Amniotic stem cell (primary cell): Measurements from ENCODE around the gene SNX8.
"Not testable (repeated sequence)": the region's sequence is repeated elsewhere in the genome, so short reads cannot be mapped to it uniquely, and the experiment has no call there.

Source experiments
- DNase-seq: peaks from one replicate; lab custom pipeline; 2025; lab: John Stamatoyannopoulos, UW

SNX8 gene

DNA sequence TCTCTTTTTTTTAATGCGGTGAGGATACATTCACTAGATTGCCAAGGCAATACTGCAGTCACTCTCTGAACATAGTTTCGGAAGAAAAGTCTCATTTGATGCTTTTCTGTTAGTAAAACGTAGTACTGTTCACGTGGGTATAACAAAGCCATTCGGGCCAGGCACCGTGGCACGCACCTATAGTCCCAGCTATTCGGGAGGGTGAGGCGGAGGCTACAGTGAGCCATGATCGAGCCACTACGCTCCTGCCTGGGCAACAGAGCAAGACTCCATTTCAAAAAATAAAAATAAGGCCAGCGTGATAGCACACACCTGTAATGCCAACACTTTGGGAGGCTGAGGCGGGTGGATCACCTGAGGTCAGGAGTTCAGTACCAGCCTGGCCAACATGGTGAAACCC is 24.6 kb downstream of the SNX8 start:
- no peak for DNase-seq

DNA sequence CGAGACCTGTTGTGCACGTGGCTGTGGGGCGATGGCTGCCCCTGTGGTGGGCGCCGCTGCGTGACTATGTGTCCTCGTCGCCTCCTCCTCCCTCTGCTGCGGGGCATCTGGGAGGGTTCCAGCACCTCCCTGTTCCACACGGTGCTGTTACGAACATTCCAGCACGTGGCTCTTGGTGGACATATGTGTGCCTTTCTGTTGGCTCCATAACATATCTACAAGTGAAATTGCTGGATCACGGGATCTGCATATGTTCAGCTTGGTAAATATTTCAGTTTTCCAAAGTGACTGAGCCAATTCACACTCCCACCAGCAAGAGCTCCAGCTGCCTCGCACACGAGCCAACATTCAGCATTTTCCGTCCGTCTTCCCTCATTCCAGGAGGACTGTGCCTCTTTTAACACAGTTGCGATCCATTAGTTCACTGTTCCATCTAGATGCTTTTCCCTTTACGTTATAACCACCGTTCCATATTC is 25.1 kb downstream of the SNX8 start:
- no peak for DNase-seq

DNA sequence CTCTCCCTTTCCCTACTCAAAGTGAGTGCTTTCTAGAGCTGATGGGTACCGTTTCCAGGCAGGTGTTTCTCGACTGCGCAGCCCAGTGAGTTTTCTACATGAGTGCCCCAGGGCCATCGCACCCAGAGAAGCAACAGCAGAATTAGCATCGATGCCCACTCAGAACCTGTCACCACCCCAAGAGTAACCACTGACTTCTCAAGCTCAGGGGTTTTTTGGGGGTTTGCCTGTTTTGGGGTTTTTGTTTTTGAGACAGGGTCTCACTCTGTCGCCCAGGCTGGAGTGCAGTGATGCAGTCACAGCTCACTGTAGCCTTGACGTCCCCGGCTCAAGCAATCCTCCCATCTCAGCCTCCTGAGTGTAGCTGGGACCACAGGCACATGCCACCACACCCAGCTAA is 25.7 kb downstream of the SNX8 start:
- no peak for DNase-seq

DNA sequence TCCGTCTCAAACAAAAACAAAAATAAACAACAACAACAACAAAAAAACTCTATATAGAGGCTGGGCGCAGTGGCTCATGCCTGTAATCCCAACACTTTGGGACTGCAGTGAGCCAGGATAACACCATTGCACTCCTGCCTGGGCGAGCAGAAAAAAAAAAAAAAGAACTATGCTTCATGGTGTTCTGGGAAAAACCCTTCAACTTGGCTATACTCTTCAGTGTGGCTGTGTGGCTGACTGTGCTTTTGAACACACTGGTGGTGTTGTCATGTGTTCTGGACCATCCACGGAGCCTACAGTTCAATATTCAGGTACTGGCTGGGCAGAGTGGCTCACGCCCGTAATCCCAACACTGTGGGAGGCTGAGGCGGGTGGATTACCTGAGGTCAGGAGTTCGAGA is 26.5 kb downstream of the SNX8 start:
- no peak for DNase-seq

DNA sequence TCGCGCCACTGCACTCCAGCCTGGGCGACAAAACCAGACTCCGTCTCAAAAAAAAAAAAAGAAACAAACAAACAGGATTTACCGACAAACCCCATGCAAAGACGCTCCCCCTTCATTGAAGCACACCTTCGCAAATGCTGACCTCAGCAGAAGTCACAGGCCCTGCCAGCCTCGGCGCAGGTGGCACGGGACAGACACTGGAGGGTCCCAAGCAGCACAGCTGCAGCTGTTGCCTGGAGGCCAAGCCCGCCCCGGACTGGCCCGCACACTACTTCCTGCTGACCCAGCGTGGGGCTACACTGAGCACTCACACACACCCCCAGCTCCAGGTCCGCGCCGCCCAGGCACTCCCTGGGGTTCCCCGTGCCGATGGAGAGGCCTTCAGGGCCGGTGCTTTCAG is 31.2 kb downstream of the SNX8 start:
- DNase-seq: no peak

DNA sequence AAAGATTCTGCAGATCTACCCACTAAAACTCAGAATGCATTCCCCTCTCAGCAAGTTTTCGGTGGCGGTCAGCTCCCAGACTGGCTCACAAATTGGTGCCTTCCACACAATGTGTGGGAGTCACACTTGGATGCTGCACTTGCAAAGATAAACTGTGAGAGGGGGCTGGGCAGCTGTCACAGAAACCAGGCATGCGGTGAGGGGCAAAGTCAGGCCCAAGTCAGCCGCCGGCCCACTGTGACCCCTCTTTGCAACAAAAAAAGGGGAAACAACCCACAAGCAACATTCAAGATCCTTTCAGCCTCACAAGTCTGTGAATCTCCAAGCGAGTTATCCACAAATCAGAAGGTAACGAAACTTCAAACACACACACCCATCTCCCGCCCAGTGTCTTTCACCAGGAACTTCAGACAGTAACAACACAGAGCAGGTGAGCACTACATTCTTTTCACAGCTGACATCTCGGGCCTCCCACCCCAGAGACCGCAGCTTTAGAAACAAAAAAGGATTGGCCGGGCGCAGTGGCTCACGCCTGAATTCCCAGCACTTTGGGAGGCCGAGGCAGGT is 32.0 kb downstream of the SNX8 start:
- no peak for DNase-seq

DNA sequence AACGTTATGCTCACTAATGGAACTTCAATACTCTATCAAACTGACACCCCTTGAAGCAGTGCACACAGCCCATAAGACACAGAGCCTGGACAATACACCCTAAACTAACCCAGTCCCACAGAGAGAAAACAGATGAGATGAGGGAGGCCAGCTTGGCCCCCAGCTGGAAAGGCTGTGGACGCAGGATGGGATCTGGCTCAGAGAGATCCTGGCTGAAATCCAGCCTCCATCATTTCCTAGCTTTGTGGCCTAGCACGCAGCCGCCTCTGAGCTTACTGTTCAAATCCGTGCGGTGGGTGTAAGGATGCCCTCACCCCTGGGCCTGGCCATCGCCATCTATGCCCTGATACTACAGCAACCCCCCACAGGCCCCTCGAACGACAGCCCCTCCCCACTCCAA is 32.7 kb downstream of the SNX8 start:
- no peak for DNase-seq

DNA sequence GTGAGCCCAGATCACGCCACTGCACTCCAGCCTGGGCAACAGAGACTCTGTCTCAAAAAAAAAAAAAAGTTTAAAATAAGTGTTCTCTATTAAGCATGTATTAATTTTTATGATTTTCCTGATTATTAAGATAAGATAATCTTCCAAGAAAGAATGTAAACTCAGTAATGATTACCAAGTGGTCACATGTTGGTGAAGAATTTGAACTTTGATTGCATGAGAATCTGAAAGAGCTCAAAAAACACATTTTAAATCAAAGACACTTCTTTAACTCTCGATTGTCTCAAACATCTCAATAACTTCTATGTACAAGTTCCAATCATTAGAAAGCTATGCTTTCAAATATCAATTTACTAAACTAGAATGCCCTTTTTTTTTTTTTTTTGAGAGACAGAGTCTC is 33.8 kb downstream of the SNX8 start:
- no peak for DNase-seq

DNA sequence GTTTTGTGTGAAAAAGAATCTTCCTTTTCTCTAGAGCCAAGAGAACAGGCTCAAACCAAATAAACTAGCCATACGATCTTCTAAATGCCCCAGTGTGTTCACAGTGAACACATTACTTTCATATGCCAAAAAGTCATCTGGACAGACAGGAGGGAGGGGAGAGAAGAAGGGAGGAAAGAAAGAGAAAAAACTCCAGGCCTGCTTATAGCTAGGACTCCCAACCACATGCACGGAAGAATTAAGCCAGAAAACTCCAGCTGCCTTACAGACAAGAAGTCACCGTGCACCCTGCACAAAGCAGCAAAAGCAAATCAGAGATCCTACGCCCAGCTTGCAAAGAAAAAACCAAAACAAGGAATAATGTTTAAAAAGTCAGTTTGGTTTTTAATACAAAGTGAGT is 34.3 kb downstream of the SNX8 start:
- no peak for DNase-seq

DNA sequence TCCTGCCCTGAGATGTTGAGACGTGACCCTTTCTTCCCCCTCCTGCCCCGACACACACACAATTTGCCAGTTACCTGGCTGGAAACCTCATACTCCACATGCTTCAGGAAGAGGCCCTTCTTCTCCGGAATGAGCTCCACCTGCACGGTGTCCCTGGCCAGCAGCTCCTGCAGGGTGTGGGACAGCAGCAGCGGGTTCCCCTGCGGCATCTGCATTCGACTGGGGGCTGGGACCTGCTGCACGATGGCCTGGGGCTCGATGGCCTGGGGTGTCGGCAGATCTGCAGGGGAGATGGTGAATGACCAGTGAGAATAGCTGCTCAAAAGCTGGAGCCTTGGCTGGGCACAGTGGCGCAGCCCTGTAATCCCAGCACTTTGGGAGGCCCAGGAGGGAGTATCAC is 36.2 kb downstream of the SNX8 start:
- DNase-seq: no peak

DNA sequence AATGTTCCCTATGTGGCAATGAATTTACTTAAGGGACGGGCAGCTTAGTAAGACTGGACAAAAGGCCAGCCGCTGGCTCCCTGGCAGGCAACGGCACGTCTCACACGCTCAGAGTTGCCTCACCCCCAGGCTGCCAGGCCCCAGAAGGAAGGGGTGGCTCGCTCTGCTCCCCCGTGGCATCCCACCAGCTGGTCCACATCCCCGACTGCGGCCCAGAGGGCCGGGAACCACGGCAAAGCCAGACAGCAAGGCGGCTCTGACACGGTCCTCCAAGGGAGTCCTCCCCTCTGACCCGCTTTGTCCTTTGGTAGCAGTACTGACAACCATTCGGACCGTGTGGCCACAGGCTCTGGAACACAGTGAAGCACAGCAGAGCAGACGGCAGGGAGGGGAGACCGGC is 38.1 kb downstream of the SNX8 start:
- no peak for DNase-seq

DNA sequence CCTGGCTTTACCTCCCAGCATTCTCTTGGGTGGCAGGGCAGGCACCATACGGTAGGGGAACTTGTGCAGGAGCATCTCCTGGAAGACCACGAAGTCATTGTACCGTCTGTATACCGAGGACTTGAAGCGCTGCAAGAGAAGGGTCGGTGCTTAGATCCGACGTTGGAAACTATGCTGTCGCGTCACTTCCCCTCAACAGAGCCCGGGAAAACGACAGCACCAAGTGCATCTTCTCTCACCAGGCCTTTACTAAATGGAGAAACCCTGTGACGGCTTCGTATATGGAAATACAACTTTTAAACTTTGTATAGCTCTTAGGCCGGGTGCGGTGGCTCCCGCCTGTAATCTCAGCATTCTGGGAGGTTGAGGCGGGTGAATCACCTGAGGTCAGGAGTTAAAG is 39.1 kb downstream of the SNX8 start:
- no peak for DNase-seq

DNA sequence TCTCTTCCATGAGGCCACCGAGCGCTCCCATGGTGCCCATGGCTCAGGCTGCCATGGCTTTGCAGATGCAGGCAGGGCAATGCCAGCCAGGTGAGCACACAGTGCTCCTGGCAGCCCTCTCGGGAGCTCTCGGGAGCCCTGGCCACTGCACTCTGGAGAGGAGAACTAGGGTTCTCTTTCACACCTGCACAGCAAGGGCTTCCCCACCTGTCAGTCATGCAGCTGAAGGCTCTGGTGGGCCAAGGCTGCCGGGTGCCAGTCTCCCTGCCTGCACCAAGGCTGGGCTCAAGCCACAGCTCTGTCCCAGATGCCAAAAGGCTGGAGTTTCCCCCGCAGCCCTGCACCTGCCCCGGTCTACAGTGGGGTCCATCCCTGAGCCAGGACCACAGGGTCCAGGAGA is 39.6 kb downstream of the SNX8 start:
- DNase-seq: no peak

DNA sequence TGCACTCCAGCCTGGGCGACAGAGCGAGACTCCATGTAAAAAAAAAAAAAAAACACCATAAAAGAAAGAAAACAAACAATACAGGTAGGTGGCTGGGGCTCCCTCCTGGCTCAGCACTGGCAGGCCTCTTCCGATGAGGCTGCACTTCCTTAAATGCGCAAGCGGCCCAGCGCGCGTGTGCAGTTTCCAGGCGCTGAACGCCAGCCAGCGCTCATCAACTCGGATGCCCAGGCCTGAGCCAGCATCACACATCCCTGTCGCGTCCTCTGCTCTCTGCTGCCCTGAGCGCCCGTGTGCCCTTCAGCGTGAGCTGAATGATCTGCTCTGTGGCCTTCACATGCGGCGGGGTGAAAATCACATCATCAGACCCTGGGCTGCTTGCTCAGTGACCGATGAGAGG is 40.4 kb downstream of the SNX8 start:
- DNase-seq: no peak

DNA sequence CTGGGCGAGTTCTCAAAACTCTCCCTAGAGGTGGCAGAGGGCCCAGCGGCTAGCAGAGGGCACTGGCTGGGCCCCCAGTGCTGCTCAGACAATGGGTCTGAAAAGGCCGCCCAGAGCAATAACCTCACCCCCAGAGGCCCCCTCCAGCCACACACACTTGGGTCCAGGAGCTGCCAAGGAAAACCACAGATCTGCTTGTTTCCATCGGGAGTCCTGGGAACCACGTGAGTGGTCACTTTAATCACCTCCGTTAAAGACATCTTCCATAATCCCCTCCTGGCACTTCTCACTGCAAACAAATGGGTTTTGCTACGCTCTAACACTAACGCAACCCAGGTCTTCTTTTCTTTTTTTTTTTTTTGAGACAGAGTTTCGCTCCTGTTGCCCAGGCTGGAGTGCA is 42.2 kb downstream of the SNX8 start:
- DNase-seq: no peak

DNA sequence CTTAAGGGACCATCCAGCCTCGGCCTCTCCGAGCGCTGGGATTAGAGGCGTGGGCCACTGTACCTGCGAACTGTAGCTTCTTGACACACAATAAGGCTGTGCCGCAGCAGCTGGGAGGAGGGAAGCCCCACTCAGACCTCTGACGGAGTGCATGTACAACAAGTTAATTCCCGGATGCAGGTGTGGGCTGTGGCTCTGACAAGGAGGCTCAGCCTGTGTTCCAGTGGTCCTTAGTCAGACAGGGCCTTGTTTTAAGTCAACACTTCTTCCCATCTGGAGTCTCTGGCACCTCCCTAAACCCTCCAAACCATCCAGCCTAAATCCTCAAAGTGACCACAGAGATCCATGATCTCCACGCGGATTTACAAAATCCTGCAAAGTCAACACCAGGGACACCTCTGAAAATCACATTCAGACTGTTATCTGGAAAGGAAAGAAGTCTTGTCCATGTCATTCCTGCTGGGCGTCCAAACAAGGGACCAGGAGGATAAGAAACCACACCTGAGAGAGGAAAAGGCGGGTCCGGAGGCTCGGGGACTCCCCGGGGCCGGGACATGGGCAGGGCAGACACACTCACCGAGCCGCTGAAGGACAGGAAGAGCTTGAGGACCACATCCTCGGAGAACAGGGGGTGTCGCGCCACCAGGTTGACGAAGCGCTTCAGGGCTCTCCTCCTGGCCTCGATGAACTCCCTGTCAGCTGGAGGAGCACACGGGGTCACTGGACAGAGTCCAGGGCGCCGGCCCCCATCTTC is 42.8 kb downstream of the SNX8 start:
- no peak for DNase-seq

DNA sequence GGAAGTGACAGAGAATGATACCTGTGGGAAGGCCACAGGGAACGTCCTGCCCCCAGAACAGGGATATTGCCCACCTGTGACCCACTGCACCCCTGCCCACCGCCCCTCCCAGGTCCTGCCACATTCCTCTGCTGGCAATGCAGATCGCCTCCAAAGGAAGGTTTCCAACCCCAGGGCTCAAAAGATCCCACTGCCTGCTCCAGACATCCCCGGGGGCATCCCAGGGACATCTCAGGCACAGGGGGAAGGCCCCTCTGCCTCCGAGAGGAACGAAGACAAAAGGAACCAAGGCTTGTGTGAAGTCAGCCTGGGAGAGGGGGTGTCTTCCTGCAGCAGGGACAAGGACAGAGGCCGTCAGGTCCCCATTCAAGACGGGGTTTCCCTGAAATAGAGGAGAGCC is 43.7 kb downstream of the SNX8 start:
- DNase-seq: no peak

DNA sequence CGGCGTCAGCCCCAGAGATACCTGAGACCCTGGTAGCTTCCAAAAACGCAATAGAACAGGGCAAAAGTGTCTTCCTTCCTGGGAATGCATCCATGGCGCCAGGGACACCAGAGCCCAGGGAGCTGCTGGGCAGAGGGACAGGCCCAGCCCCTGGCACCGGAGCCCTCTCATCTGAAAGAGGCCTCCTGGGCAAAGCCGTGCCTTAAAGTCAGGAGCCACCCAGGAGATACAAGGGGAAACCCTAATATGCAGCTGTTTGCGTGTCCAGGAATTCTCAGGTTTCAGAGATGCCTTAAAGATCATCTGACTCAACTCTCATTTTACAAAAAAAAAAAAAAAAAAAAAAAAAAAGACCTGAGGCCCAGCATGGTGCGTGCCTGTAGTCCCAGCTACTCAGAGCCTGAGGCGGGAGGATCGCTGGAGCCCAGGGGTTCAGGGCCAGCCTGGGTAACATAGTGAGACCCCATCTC is 44.2 kb downstream of the SNX8 start:
- no peak for DNase-seq

DNA sequence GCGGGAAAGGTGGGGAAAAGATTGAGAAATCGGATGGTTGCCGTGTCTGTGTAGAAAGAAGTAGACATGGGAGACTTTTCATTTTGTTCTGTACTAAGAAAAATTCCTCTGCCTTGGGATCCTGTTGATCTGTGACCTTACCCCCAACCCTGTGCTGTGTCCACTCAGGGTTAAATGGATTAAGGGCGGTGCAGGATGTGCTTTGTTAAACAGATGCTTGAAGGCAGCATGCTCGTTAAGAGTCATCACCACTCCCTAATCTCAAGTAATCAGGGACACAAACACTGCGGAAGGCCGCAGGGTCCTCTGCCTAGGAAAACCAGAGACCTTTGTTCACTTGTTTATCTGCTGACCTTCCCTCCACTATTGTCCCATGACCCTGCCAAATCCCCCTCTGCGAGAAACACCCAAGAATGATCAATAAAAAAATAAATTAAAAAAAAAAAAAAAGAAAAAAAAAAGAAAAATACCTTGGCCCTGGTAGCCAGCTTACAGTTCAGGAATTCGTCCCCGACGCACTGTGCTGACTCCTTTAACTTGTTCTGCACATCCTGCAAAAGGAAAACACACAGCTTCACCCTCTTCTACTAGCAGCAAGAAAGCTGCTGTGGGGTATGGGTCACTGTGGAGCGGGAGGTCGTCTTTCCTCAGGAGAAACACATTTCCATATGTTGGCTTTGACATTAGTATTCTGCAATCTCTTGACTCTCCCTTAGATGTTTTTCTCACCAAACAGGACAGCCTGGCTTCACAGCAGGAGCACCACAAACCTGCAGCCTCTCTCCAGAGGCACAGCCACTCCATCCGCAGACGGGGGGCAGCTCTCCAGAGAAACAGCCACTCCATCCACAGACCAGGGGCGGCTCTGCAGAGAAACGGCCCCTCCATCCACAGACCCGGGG is 44.9 kb downstream of the SNX8 start:
- not testable (repeated sequence) for DNase-seq

DNA sequence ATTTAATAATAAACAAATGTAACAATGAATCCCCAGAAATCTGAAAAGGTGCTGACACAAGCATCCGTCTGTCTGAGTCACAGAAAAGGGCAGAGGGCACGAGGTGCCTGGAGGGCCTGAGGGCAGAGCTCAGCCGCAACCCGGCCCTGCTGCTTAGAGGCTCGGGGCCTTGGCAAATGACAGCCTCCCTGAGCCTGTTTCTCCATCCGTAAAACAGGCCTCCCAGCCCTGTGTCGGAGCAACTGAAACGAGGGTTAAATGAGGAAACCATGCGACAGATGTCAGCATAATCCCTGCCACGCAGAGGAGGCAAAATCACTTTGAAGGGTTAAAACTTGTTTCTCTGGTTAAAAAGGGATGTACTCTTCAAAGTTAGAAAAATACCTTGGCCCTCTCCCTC is 47.3 kb downstream of the SNX8 start:
- DNase-seq: no peak

DNA sequence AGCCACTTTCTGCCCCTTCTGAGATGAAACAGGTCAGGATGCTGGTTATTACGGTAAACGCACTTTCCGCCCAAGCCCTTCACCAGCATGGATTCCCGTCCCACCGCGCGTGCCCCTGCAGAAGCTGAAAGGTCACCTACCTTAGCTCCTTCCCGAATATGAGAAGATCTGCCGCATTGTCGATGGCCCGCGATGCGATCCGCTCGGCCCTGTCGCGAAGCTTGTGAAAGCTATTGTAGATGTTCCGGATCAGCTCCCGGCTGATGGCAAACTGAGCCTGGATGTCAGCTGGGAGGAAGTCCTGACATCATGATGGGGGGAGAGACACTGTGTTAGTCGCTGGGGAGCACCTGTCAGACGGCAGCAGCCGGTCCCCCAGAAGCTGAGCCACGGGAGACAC is 50.1 kb downstream of the SNX8 start:
- DNase-seq: no peak

DNA sequence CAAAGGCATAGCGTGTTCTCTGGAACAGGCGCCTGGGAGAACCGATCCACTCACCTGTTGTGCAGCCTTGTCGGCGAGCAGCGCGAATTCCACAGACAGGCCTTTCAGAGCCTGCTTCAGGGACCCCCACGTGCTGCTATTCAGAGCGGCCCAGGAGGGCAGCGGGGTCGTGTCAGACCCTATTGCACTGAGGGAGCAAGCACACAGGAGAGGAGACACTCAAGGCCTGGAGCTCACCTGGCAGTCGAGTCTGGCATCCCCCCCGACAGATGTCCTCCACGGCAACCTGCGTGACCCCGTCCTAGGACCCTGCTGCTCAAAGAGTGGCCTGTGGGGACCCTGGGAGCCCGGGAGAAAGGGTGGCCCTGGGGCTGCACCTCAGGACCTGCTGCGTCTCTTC is 51.1 kb downstream of the SNX8 start:
- no peak for DNase-seq

DNA sequence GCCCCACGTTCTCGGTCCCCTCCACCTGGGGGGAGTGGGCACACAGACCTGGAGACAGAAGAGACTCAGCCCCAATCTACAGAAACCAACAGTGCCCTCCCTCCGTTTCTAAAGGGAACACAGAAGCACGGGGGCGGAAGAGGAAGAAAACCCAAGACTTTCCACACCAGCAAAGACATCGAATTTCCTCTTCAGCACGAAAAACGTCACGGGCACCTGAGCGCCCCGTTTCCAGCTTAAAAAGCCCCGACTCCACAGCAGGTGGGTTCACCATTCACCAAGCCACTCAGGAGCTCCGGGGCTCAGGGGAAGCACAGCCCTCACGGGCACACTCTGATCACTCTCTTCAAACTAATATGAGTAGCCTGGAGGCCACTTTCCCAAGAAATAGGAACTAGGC is 52.6 kb downstream of the SNX8 start:
- DNase-seq: no peak
